COR-L47 (cell line): ENCODE measurements around the gene MARK3.

Experiments used
- DNase-seq: peaks from one replicate; lab custom pipeline; 2025; lab: John Stamatoyannopoulos, UW

The MARK3 gene

GRCh38 chr14:103367995-103368394 lies 17.2 kb upstream of the MARK3 start:
- DNase-seq: no peak

DNA sequence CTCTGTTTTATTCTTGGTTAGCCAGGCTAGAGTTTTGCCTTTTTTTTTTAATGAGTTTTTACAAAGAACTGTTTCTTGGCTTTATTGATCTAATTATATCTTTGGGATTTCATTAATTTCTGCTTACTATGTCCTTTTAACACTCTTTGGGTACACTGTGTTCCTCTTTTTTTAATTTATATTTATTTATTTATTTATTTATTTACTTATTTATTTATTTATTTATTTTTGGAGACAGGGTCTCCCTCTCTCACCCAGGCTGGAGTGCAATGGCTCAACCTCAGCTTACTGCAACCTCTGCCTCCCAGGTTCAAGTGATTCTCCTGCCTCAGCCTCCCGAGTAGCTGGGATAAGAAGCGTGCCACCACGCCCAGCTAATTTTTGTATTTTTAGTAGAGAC lies 15.1 kb upstream of the MARK3 start:
- DNase-seq: no peak

GRCh38 chr14:103372017-103372416 lies 13.2 kb upstream of the MARK3 start:
- DNase-seq: no peak

DNA sequence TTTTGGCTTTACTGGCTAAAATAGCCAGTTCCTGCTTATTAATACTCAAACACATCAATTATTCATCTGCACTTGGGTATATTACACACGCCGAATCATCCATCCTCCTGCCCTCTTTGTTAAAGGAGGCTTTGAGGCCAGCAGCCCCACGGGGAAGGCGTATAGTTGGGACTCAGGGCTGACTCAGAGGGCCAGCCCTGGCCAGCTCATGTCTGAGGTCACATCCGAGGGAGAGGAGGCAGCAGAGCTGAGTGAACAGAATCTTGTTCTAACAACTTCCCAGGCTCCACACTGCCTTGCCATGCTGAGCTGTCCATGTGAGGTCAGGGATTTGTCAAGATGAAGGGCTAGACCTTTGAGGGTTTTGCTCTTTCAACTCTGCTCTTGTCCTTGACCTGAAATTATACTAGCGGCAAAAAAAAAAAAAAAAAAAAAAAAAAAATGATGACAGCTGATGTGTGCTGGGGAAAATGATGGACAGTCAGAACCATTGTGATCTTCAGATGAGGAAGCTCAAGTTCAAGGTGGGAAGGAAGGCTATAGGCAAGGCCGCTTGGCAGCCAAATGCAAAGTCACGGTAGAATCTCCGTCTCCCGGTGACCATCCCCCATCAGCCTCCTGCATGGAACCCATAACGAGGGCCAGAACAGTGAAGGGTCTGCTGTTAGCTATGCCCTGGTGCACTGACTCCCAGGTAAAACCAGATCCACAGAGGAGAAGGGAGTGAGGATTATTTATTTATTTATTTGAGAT lies 12.5 kb upstream of the MARK3 start:
- no peak for DNase-seq

GRCh38 chr14:103374121-103374520 lies 11.1 kb upstream of the MARK3 start:
- DNase-seq: no peak

GRCh38 chr14:103377522-103378037 lies 7.6 kb upstream of the MARK3 start:
- no peak for DNase-seq

- DNase-seq: no peak
These were observed 7.0 kb upstream of the MARK3 start for GRCh38 chr14:103378038-103378854.

DNA sequence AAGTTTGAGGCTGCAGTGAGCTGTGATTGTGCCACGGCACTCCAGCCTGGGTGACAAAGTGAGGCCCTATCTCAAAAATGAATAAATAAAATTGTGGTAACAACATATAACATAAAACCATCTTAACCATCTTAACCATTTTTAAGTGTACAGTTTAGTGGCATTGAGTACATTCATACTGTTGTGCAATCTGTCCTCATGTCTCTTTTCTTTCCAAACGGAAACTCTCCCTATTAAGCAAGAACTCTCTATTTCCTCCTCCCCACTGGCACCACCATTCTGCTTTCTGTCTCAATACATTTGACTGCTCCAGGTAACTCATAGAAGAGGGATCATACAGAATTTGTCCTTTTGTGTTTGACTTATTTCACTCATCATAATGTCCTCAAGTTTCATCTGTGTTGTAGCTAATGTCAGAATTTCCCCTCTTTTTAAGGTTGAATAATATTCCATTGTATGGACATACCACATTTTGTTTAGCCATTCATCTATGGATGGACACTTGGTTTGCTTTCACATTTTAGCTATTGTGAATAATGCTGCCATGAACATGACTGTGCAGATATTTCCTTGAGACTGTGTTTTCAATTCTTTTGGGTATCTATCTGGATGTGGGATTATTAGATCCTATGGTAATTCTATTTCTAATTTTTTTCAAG lies 4.4 kb upstream of the MARK3 start:
- no peak for DNase-seq

- no peak for DNase-seq
These were observed 2.8 kb upstream of the MARK3 start for GRCh38 chr14:103382376-103382775.

DNA sequence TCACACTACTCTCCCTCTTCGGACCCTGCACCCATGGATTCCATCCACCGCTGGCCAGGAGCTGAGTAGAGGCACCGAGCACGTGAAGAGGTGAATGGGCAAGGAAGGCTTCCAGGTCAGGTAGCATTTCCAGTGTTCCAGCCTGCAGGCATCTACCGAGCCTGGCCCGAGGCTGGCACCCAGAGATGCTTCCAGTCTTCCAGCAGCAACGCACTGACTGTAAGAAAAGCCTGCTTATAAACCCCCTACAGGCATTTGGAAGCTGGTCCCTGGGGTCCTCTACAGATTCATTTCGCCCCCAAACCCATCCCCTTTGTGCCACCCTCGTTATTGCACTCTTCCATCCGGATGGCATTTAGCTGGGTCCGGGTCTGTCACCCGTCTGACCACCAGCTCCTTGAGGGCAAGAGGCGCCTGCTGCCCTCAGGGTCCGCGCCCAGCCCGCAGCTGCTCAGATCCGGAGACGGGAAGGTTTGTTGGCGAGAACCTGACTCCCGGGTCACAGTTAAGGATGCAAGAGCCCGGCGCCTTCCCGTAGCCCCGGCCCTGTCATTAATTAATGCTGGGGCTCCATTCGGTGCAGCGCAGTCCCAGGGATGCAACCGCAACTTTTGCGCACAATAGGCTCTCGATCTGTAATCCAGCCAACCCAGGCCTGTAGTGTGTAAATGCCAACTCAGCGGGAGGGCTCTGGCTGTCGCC lies 614 bp upstream of the MARK3 start:
- no peak for DNase-seq

DNA sequence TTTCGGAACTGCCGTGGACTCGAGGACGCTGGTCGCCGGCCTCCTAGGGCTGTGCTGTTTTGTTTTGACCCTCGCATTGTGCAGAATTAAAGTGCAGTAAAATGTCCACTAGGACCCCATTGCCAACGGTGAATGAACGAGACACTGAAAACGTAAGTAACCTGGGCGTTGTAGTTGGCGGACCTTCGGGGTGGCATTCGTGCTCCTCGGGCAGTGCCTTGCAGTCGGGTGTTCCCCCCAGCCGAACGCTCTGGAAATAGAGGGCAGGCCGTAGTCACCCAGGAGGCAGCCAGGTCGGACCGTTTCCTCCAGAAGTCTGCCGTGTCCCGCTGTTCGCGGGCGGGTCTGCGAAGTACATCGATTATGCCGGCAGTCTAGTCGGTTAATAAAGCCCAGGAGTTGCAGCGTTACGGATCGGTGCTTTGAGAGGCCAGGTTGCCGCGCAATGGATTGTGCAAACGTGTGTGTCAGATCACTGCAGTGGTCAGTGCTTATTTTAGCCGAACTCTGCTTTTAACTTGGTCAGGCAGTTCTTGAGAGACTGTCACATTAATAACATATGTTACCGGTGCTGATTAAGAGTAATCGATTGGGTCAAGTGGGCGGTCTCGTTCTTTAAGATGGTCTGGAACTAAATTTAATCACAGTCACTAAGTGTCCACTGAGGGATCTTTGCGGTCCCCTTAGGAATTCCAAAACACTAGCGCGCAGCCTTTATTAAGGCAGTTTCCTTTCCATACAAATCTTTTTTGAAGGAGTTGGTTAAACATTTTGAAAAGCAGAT lies 906 bp downstream of the MARK3 start:
- no peak for DNase-seq

- no peak for DNase-seq
These were observed 1.6 kb downstream of the MARK3 start for GRCh38 chr14:103386713-103387329.

DNA sequence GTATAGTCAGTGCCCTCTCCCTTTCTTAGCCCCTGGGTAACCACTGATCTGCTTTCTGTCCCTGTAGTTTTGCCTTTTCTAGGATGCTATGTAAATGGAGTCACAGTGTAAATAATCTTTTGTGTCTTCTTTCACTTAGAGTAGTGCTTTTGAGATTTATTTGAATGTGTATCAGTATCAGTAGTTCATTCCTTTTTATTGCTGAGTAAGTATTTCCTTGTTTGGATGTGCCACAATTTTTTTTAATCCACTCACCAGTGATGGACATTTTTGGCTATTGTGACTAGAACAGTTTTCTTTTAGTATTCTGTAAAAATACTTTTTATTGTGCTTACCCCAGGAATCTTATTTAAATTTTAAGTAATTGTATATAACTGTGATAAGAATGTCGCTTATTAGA lies 3.4 kb downstream of the MARK3 start:
- DNase-seq: no peak

- DNase-seq: no peak
These were observed 5.4 kb downstream of the MARK3 start for GRCh38 chr14:103390605-103391004.

DNA sequence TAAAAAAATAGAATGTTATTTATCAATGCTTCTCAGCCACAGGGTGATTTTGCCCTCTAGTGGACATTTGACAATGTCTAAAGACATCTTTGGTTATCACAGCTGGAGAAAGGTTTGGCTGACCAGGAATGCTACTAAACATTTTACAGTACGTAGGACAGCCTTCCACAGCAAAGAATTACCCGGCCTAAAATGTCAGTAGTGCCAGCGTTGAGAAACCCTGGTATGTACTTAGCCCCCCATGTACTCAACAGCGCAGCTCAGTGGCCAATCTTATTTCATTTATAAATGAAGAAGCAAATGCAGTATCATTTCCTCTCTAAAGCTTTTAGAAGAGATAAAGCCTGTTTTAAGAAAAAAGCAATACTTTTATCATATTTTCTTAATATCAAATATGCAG lies 5.8 kb downstream of the MARK3 start:
- DNase-seq: peak; percentile 42

GRCh38 chr14:103392106-103392505 lies 6.9 kb downstream of the MARK3 start:
- DNase-seq: no peak

DNA sequence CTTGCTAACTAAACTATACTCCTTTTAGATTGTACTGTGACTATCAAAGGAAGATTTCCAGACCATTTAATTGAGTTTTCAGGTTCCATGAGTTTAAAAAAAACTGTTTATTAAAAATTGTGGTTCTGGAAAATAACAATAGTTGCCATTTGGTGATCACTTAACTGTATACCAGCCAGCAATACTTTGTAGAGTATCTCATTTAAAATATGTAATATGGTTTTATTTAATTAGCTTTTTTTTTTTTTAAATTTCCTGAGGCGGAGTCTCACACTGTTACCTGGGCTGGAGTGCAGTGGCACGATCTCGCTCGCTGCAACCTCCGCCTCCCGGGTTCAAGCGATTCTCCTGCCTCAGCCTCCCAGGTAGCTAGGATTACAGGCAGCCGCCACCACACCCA lies 7.4 kb downstream of the MARK3 start:
- no peak for DNase-seq

- DNase-seq: no peak
These were observed 7.9 kb downstream of the MARK3 start for GRCh38 chr14:103393070-103393469.

DNA sequence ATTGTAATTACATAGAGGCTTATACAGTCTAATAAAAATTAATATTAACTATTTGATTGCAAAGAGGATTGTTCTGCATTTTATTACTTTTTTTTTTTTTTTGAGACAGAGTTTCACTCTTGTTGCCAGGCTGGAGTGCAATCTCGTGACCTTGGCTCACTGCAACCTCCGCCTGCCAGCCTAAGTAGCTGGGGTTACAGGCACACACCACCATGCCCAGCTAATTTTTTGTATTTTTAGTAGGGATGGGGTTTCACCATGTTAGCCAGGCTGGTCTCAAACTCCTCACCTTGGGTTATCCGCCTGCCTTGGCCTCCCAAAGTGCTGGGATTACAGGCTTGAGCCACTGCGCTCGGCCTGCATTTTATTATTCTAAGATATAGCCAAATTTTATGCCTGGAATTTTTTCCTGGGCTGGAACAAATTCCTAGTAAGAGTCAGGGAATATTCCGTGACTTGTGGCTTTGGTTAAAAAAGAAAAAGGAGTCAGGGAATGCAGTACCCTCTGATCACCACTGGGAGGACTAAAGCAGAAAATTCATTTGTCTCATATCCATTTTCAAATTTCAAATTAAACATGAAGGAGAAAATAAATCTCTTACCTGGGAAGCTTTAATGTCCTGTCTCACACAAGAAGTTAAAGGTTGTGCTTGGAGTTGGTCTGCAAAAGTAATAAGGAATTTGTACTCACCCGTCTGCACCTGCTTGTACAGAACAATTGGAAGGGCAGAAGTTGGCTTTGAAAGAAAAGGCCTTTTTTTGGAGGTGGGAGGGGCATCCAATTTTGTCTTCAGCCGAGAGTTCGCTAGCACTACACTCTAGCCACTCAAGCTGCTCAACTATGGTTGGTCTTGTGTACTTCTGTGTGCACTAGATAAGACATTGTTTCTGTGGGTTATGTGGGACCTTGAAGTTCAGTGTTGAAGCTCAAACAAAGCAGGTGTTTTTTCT lies 8.7 kb downstream of the MARK3 start:
- no peak for DNase-seq

GRCh38 chr14:103395244-103395643 lies 10.0 kb downstream of the MARK3 start:
- no peak for DNase-seq
